Activated CD4-positive, alpha-beta T cell treated with anti-CD3 and anti-CD28 coated beads, Interleukin-2, amount 10 ng/mL, durations not matched to agents 24 days and 14 days (primary cell): ENCODE data around the gene DNAI2. TPM values are rescaled to one million over a fixed set of nuclear protein-coding genes. Genes with fewer than 3 reads are reported as not detected.
"Not testable (repeated sequence)": the region's sequence is repeated elsewhere in the genome, so short reads cannot be mapped to it uniquely, and the experiment has no call there.

Experiments
- DNase-seq: peaks from one replicate; pipeline ENCODE4 v3.0.0; 2022
- H3K27ac Mint-ChIP-seq: one replicate; pipeline ENCODE4 v1.8.0; 2022; ENCODE audit warnings: mild to moderate bottlenecking, mixed read lengths
- H3K27me3 Mint-ChIP-seq: one replicate; pipeline ENCODE4 v1.8.0; 2022; ENCODE audit warnings: mixed read lengths
- H3K36me3 Mint-ChIP-seq: one replicate; pipeline ENCODE4 v1.8.0; 2022; ENCODE audit warnings: low read depth, mild to moderate bottlenecking, mixed read lengths
- H3K4me1 Mint-ChIP-seq: one replicate; pipeline ENCODE4 v1.8.0; 2021; ENCODE audit warnings: mixed read lengths
- H3K4me3 Mint-ChIP-seq: one replicate; pipeline ENCODE4 v1.8.0; 2022; ENCODE audit warnings: mild to moderate bottlenecking, moderate library complexity, mixed read lengths
- H3K9me3 Mint-ChIP-seq: one replicate; pipeline ENCODE4 v1.8.0; 2021; ENCODE audit warnings: mixed read lengths
- intact Hi-C: fragments of 100-400 bp; cut with micrococcal nuclease; formaldehyde crosslinking; loops from one replicate; pipeline ENCODE4 v1.15.1; 2023
- total RNA-seq: library from RNA; stranded (reverse); gene quantifications from 2 replicates; pipeline ENCODE4 v1.2.3, GENCODE V29; 2022

Gene DNAI2
- total RNA-seq, 1 donor from 2014 or later = 0.09 TPM

- no peak for DNase-seq
- Mint-ChIP-seq H3K4me1 (no peaks in the 10 kb centered on the region), H3K27ac (no peak overlapping the region), H3K4me3 (no peak overlapping the region), H3K9me3 (no peaks in the 10 kb centered on the region), H3K27me3 (no peaks in the 10 kb centered on the region), H3K36me3 (peaks cover 3% of the 10 kb centered on the region)
- intact Hi-C loops = no loop called here
Measured at GRCh38 chr17:74252211-74252610, 21.8 kb upstream of the DNAI2 start.

GRCh38 chr17:74253036-74253435 is 21.0 kb upstream of the DNAI2 start:
- H3K4me1 Mint-ChIP-seq = no peaks in the 10 kb centered on the region
- peaks cover 3% of the 10 kb centered on the region for H3K36me3 Mint-ChIP-seq
- H3K27me3 Mint-ChIP-seq = no peaks in the 10 kb centered on the region
- no peaks in the 10 kb centered on the region for H3K9me3 Mint-ChIP-seq
- DNase-seq = no peak
- H3K4me3 Mint-ChIP-seq = no peak overlapping the region
- intact Hi-C loops = no loop called here
- no peak overlapping the region for H3K27ac Mint-ChIP-seq

- Mint-ChIP-seq H3K36me3 (peaks cover 3% of the 10 kb centered on the region), H3K27ac (no peak overlapping the region), H3K27me3 (no peaks in the 10 kb centered on the region)
Measured at GRCh38 chr17:74257311-74257710, 16.7 kb upstream of the DNAI2 start.

GRCh38 chr17:74259667-74260524 is 14.1 kb upstream of the DNAI2 start:
- Mint-ChIP-seq H3K4me3 (no peak overlapping the region), H3K4me1 (no peaks in the 10 kb centered on the region), H3K36me3 (no peaks in the 10 kb centered on the region), H3K27ac (no peak overlapping the region), H3K27me3 (no peaks in the 10 kb centered on the region), H3K9me3 (no peaks in the 10 kb centered on the region)
- no peak for DNase-seq
- intact Hi-C loops = no loop called here

More at GRCh38 chr17:74257311-74257710, 16.7 kb upstream of the DNAI2 start:
- no peaks in the 10 kb centered on the region for H3K9me3 Mint-ChIP-seq
- intact Hi-C loops = no loop called here
- H3K4me3 Mint-ChIP-seq = no peak overlapping the region
- no peaks in the 10 kb centered on the region for H3K4me1 Mint-ChIP-seq
- no peak for DNase-seq

- intact Hi-C loops = no loop called here
- Mint-ChIP-seq H3K4me1 (no peaks in the 10 kb centered on the region), H3K27ac (no peak overlapping the region), H3K36me3 (no peaks in the 10 kb centered on the region), H3K4me3 (no peak overlapping the region), H3K9me3 (no peaks in the 10 kb centered on the region), H3K27me3 (no peaks in the 10 kb centered on the region)
- no peak for DNase-seq
Measured at GRCh38 chr17:74260525-74260850, 13.5 kb upstream of the DNAI2 start.

- Mint-ChIP-seq H3K27ac (no peak overlapping the region), H3K4me1 (no peaks in the 10 kb centered on the region), H3K9me3 (peaks cover 3% of the 10 kb centered on the region), H3K27me3 (no peaks in the 10 kb centered on the region), H3K4me3 (no peak overlapping the region), H3K36me3 (no peaks in the 10 kb centered on the region)
- no peak for DNase-seq
- intact Hi-C loops = no loop called here
Measured at GRCh38 chr17:74262601-74263000, 11.4 kb upstream of the DNAI2 start.

- H3K27me3 Mint-ChIP-seq, H3K27ac Mint-ChIP-seq, DNase-seq, H3K4me1 Mint-ChIP-seq, intact Hi-C loops, H3K4me3 Mint-ChIP-seq, H3K9me3 Mint-ChIP-seq, H3K36me3 Mint-ChIP-seq: not testable (repeated sequence)
Measured at GRCh38 chr17:74267054-74267453, 7.0 kb upstream of the DNAI2 start.

- H3K27ac Mint-ChIP-seq = no peak overlapping the region
- H3K4me3 Mint-ChIP-seq = no peak overlapping the region
- H3K9me3 Mint-ChIP-seq = peaks cover 3% of the 10 kb centered on the region
- no peaks in the 10 kb centered on the region for H3K4me1 Mint-ChIP-seq
- intact Hi-C loops = no loop called here
- no peaks in the 10 kb centered on the region for H3K36me3 Mint-ChIP-seq
- peaks cover 7% of the 10 kb centered on the region for H3K27me3 Mint-ChIP-seq
- DNase-seq = no peak
Measured at GRCh38 chr17:74267579-74267978, 6.5 kb upstream of the DNAI2 start.

- Mint-ChIP-seq H3K36me3 (no peaks in the 10 kb centered on the region), H3K9me3 (peaks cover 3% of the 10 kb centered on the region), H3K27ac (no peak overlapping the region), H3K27me3 (peaks cover 11% of the 10 kb centered on the region), H3K4me3 (no peak overlapping the region), H3K4me1 (no peaks in the 10 kb centered on the region)
- DNase-seq = no peak
- intact Hi-C loops = no loop called here
Measured at GRCh38 chr17:74267987-74268499, 6.0 kb upstream of the DNAI2 start.

- H3K27me3 Mint-ChIP-seq = peaks cover 15% of the 10 kb centered on the region
- no peaks in the 10 kb centered on the region for H3K36me3 Mint-ChIP-seq
- H3K27ac Mint-ChIP-seq = no peak overlapping the region
- H3K4me3 Mint-ChIP-seq = no peak overlapping the region
- intact Hi-C loops = no loop called here
- DNase-seq = no peak
- peaks cover 3% of the 10 kb centered on the region for H3K9me3 Mint-ChIP-seq
- peaks cover under 1% of the 10 kb centered on the region for H3K4me1 Mint-ChIP-seq
Measured at GRCh38 chr17:74268558-74268957, 5.5 kb upstream of the DNAI2 start.

- H3K27me3 Mint-ChIP-seq = peaks cover 18% of the 10 kb centered on the region
- intact Hi-C loops = no loop called here
- H3K4me1 Mint-ChIP-seq = peaks cover 18% of the 10 kb centered on the region
- no peaks in the 10 kb centered on the region for H3K36me3 Mint-ChIP-seq
- no peak for DNase-seq
- H3K27ac Mint-ChIP-seq = no peak overlapping the region
- no peak overlapping the region for H3K4me3 Mint-ChIP-seq
- H3K9me3 Mint-ChIP-seq = peaks cover 3% of the 10 kb centered on the region
Measured at GRCh38 chr17:74270333-74270732, 3.7 kb upstream of the DNAI2 start.

GRCh38 chr17:74271281-74271680 is 2.8 kb upstream of the DNAI2 start:
- no peak for DNase-seq
- no peaks in the 10 kb centered on the region for H3K36me3 Mint-ChIP-seq
- H3K4me3 Mint-ChIP-seq = no peak overlapping the region
- peaks cover 3% of the 10 kb centered on the region for H3K9me3 Mint-ChIP-seq
- peaks cover 18% of the 10 kb centered on the region for H3K4me1 Mint-ChIP-seq
- H3K27me3 Mint-ChIP-seq = peaks cover 18% of the 10 kb centered on the region
- intact Hi-C loops = no loop called here
- no peak overlapping the region for H3K27ac Mint-ChIP-seq

- Mint-ChIP-seq H3K36me3 (no peaks in the 10 kb centered on the region), H3K27ac (no peak overlapping the region), H3K9me3 (no peaks in the 10 kb centered on the region), H3K27me3 (peaks cover 18% of the 10 kb centered on the region), H3K4me3 (no peak overlapping the region), H3K4me1 (peaks cover 22% of the 10 kb centered on the region)
- intact Hi-C loops = no loop called here
- DNase-seq = no peak
Measured at GRCh38 chr17:74271901-74272561, 2.0 kb upstream of the DNAI2 start.

- Mint-ChIP-seq H3K27me3 (peaks cover 18% of the 10 kb centered on the region), H3K4me3 (no peak overlapping the region), H3K9me3 (no peaks in the 10 kb centered on the region), H3K27ac (no peak overlapping the region), H3K36me3 (no peaks in the 10 kb centered on the region), H3K4me1 (peaks cover 22% of the 10 kb centered on the region)
- intact Hi-C loops = no loop called here
- DNase-seq = no peak
Measured at GRCh38 chr17:74272731-74273201, 1.3 kb upstream of the DNAI2 start.
